ENCODE results near the gene CRACR2B.

CRACR2B gene

DNA sequence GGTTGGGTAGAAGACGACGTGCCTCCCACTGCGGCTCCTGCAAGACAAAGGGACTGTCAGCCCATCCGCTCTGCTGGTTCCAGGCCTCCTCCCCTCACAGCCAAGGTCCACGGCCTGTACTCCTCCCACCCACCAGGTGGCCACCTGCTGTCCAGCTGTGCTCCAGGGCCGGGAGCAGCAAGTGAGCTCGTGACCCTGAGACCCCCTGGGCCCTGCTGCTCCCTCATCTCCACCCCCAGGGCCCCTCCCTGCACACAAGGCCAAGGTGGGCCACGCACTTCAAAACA is 42.4 kb downstream of the CRACR2B start:
- no peak for DNase-seq

DNA sequence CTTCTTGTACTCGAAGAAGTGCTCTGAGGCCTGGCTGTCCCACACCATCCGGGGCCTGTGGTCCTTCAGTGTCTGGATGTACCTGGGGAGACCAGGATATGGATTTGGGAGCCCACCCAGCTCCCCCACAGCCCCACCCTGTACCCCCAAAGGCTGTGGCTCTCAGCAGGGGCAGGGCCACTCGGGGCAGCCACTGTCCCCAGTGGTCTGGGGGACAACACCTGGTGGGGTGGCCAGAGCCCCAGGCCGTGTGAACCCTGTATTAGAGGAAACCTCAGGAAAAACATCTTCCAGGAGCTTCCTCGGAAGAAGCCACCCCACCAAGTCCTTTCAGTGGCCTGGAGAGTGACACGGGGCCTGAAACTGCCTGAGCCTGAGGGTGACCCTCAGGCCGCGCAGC is 42.7 kb downstream of the CRACR2B start:
- no peak for DNase-seq

DNA sequence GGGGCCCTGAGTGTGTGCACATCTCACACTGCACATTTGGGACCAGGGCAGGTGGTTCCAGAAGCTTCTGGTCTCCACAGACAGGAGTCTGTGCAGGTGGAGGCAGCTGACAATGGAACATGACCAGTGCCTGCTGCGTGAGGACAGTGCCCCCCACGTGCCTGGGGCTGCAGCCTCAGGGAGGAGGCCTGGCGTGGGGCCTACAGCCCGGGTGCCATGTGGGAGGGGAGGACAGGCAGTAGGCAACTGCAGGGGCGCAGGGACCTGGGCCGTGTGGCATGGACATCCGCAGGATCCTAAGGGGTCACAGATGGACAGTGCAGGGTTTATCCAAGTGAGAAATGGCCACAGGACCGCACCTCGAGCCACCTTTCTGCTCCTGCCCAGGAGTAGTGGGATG is 43.8 kb downstream of the CRACR2B start:
- no peak for DNase-seq

DNA sequence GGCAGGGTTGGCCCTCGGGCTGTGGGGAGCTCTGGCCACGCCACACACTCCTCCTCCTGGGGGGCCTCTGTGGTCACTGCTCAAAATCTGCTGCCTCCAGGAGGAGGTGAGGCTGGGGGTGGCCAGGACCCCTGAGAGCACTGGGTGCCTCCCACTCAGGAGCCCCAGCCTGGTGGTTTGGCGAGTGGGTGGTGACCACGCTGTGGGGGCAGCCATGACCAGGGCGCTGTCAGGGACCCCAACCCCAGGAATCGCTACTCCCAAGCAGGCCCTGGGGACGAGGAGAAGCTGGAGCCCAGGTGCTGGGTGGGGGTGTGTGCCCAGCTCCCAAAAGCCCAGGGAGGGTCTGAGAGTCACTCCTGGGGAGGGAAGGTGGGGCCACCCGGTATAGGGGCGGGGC is 45.1 kb downstream of the CRACR2B start:
- no peak for DNase-seq

DNA sequence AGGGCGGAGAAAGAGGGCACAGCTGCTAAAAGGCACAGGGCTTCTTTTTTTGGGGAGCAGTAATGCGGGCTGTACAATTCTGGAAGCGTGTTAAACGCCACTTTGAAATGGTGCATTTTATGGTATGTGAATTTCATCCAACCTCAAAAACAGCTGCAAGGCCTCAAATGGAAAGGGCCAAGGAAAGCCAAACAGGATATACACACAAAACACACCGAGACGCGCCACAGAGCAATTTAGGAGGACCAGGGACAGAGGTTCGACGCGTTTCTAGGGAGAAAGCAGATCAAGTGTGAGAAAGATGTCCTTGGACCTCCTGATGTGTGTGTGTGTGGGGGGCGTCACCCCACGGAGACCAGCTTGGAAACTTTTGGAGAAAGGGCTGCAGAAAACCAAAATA is 46.0 kb downstream of the CRACR2B start:
- no peak for DNase-seq

DNA sequence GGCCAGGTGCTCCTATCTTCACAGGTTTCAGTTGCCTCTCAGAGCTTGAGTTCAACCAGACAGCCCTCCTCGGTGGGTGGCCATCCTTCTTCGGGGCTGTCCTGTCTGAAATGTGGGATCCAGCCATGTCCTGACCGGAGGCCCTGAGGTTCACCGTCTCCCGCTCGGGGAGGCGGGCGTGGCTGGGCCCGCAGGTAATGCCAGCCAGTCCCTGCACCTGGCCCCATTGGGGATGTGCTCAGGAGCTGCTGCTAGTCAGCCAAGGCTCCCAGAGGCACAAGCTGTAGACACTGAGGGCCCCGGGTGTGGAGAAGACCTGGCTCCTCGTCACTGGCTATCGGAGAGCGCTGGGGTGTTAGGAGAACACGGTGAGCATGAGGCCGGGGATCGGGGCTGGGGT is 47.5 kb downstream of the CRACR2B start:
- no peak for DNase-seq

DNA sequence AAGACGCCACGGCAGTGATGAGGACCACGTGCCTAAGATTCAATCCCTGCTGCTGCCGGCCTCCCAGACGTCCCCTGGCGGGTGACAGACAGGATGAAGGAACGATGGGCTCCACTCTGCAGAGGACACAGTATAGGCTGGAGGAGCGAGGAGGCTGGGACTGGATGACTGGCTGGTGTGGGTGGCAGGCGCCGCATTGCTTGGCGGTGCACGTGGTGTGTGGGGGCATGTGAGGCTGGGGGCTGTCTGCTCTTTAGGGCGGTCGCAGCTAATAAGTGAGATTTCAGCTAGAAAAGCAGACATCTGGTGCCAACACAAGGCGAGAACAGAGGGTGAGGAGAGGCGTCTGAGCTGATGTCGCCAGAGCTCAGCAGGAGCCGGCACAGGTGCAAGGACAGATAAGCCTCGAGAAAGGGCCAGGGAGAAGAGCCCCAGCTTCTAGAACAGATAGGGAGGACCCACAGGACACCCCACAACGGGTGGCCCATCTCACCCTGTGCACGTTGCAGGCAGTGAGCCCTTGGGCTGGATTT is 48.1 kb downstream of the CRACR2B start:
- no peak for DNase-seq

DNA sequence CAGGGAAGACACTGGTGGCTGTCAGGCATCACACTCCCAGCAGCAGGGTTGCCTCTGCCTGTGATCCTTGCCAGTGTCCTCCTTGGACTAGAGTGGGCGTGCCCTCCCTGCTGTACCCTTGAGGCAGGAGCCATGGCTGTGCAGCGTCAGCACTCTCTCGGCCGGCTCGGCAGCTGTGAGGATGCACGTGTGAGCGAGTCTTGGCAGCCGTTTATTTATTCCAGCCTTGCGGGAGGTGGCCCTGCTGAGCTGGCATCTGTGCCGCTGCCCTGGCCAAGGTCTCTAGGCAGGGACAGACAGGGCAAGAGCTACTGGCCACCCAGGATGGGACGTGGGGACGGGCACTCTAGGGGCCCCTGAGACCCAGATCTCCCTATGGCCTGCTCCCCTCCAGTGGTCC is 48.8 kb downstream of the CRACR2B start:
- no peak for DNase-seq

DNA sequence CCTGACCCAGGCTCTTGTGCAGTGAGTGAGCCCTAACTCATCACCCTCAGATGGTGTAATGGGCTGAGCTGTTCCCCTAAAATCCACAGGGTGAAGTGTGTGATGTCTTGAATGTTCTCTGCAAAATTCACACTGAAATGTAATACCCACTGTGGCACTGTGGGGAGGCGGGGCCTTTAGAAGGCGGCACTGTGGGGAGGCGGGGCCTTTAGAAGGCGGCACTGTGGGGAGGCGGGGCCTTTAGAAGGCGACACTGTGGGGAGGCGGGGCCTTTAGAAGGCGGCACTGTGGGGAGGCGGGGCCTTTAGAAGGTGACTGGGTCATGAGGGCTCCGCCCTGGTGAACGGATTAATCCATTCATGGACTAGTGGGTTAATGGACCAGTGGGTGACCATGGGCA is 49.8 kb downstream of the CRACR2B start:
- DNase-seq, result no peak

DNA sequence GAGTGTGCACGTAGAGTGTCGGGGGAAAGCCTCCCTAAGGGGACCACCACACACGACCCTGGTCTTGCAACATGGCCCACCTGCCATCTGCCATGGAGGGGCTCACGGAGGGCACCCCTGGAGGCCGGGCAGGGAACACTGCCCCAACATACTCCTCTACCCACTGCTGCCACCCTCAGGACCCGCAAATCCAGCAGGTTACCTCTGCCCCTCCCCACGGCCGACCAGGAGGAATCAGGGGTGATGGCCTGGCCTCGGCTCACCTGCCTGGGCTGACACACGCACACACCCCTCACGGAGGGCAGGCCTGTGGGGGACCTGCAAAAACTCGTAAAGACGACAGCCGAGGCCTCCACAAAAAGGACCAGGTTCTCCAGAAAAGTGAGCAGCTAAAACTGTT is 52.7 kb downstream of the CRACR2B start:
- no peak for DNase-seq

Measured in activated CD4-positive, alpha-beta T cell treated with anti-CD3 and anti-CD28 coated beads for 1 hour (primary cell).